Cardiac muscle cell (in vitro differentiated cells and primary cell): ENCODE results near the gene BIRC3. TPM values are rescaled to one million over a fixed set of nuclear protein-coding genes. Genes with fewer than 3 reads are reported as not detected.

ENCODE experiments used
- DNase-seq, 2 donors: peaks; one replicate each; pipeline versions ENCODE4 v3.0.0 to v3.0.0-alpha.2; 2010 to 2017; ENCODE audit warnings: low read depth in 1 of 2, low spot score in 1 of 2
- H3K27ac ChIP-seq: fragments of 200-600 bp; sonication (generic); 2 replicates; pipeline ENCODE4 v1.5.1; 2016
- H3K27me3 ChIP-seq: fragments of 200-600 bp; sonication (generic); 2 replicates; pipeline ENCODE4 v1.6.0; 2016; ENCODE audit warnings: control low read depth
- H3K36me3 ChIP-seq: fragments of 200-600 bp; sonication (generic); 2 replicates; pipeline ENCODE4 v1.5.1; 2016; ENCODE audit warnings: control low read depth
- H3K4me1 ChIP-seq: fragments of 200-600 bp; sonication (generic); 2 replicates; pipeline ENCODE4 v1.8.1; 2017; ENCODE audit warnings: low read depth, mild to moderate bottlenecking, mixed run types
- H3K4me3 ChIP-seq: fragments of 200-600 bp; sonication (generic); 2 replicates; pipeline ENCODE4 v1.5.1; 2016; ENCODE audit warnings: mild to moderate bottlenecking
- H3K9me3 ChIP-seq: fragments of 200-600 bp; sonication (generic); 2 replicates; pipeline ENCODE4 v1.5.1; 2017; ENCODE audit warnings: low read depth, mild to moderate bottlenecking, control low read depth
- CTCF ChIP-seq: IDR thresholded peaks from 2 replicates; pipeline ENCODE4 v1.5.1; 2012; ENCODE audit warnings: low read depth, mild to moderate bottlenecking, low read length
- polyA plus RNA-seq: library from polyadenylated mRNA; unstranded; fragments of >200 nt; fragmentation: Nextera tagmentation; extraction: Ambion mirVana; gene quantifications from 2 replicates; pipeline ENCODE4 v1.2.1, GENCODE V29; 2016
- total RNA-seq: library from RNA; depleted of rRNA; stranded (reverse); fragments of >200 nt; gene quantifications from 2 replicates; pipeline ENCODE4 v1.2.3, GENCODE V29; 2016

Gene BIRC3
- total and polyA plus RNA-seq, 2 experiments from 2014 or later = 0.06 TPM; not detected in 1

GRCh38 chr11:102378818-102379217 is 61.5 kb downstream of the BIRC3 start:
- Histone ChIP-seq H3K27me3 (no peaks in the 10 kb centered on the region), H3K9me3 (no peaks in the 10 kb centered on the region), H3K36me3 (peaks cover 24% of the 10 kb centered on the region), H3K27ac (no peak overlapping the region), H3K4me1 (peaks cover 9% of the 10 kb centered on the region), H3K4me3 (no peak overlapping the region)
- no peak for TF ChIP-seq CTCF
- no peak for DNase-seq

DNA sequence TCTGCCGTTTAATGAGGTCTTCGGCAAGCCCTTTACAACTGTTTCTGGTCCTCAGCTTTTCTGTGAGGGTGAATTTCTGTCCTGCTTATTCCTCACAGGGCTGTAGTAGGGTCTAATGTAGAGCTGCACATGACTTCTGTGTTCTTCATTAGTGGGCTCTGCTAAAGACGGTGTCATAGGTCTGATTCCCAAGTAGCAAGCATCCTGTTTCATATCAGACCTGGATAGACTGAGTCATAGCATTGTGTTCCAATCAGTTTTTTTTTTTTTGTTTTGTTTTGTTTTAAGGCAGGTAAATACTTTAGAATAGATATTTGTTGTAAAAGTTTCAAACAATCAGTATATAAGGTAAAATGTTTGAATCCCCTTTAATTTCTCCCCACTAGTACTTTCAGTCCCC is 65.1 kb downstream of the BIRC3 start:
- DNase-seq = no peak
- Histone ChIP-seq H3K36me3 (peaks cover 18% of the 10 kb centered on the region), H3K9me3 (no peaks in the 10 kb centered on the region), H3K4me3 (no peak overlapping the region), H3K27me3 (no peaks in the 10 kb centered on the region), H3K27ac (no peak overlapping the region), H3K4me1 (no peaks in the 10 kb centered on the region)
- TF ChIP-seq CTCF = no peak

DNA sequence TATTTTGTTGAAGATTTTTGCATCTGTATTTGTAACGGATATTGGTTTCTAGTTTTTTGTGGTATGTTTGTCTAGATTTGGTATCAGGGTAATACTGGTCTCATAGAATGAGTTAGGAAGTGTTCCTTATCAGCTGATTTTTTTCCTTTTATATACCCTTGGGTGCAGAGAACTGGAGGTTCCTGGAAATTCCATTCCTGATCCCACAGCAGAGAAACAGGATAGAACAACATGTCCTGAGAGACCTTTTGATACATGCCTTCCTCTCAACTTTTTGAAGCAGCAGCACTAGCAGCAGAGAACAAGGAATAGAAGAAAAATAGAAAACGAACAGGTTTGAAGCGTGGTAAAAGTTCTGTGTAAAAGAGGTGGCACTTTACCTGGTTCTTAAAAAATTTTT is 66.6 kb downstream of the BIRC3 start:
- Histone ChIP-seq H3K4me3 (no peak overlapping the region), H3K36me3 (peaks cover 11% of the 10 kb centered on the region), H3K4me1 (no peaks in the 10 kb centered on the region), H3K27ac (peak overlapping the region; percentile 59), H3K27me3 (no peaks in the 10 kb centered on the region), H3K9me3 (no peaks in the 10 kb centered on the region)
- peak in 1 of 2 donors; percentile 14 for DNase-seq
- no peak for TF ChIP-seq CTCF

GRCh38 chr11:102384419-102385079 is 67.3 kb downstream of the BIRC3 start:
- peak overlapping the region; percentile 59 for H3K27ac ChIP-seq
- TF ChIP-seq CTCF = no peak
- H3K36me3 ChIP-seq = peaks cover 8% of the 10 kb centered on the region
- no peak overlapping the region for H3K4me3 ChIP-seq
- H3K9me3 ChIP-seq = no peaks in the 10 kb centered on the region
- H3K4me1 ChIP-seq = no peaks in the 10 kb centered on the region
- H3K27me3 ChIP-seq = no peaks in the 10 kb centered on the region
- no peak for DNase-seq

- Histone ChIP-seq H3K4me3 (no peak overlapping the region), H3K27me3 (no peaks in the 10 kb centered on the region), H3K9me3 (no peaks in the 10 kb centered on the region), H3K27ac (peak overlapping the region; percentile 59), H3K36me3 (peaks cover under 1% of the 10 kb centered on the region), H3K4me1 (no peaks in the 10 kb centered on the region)
- DNase-seq = no peak
- TF ChIP-seq CTCF = no peak
Measured at GRCh38 chr11:102385085-102386007, 68.1 kb downstream of the BIRC3 start.
